RWPE2 (cell line): ENCODE results near the gene FUS.
A peak's percentile ranks its signal among the peaks of the same experiment; 100 is the strongest.
"Not testable (repeated sequence)": the region's sequence is repeated elsewhere in the genome, so short reads cannot be mapped to it uniquely, and the experiment has no call there.

Experiments used
- ATAC-seq: fragments of 200-7000 bp; cut with Tn5 transposase; 3 replicates; pipeline ENCODE4 v1.9.1; 2021; ENCODE audit warnings: low read depth
- DNase-seq: peaks from one replicate; pipeline ENCODE4 v3.0.0-alpha.2; 2020; ENCODE audit warnings: low spot score
- H3K27ac ChIP-seq: fragments of 450-650 bp; 2 replicates; pipeline ENCODE4 v1.5.1; 2017; ENCODE audit warnings: mild to moderate bottlenecking; ENCODE audit not compliant: poor library complexity, severe bottlenecking
- H3K27me3 ChIP-seq: fragments of 250-450 bp; sonication (Bioruptor Pico); 2 replicates; pipeline ENCODE4 v1.5.1; 2021; ENCODE audit warnings: mild to moderate bottlenecking, moderate library complexity; ENCODE audit not compliant: insufficient read depth, poor library complexity, severe bottlenecking
- H3K36me3 ChIP-seq: fragments of 250-450 bp; sonication (Bioruptor Pico); 2 replicates; pipeline ENCODE4 v1.5.1; 2020; ENCODE audit warnings: low read depth, mild to moderate bottlenecking, moderate library complexity
- H3K4me1 ChIP-seq: fragments of 250-450 bp; sonication (Bioruptor Pico); 2 replicates; pipeline ENCODE4 v1.5.1; 2021; ENCODE audit warnings: mild to moderate bottlenecking, moderate library complexity; ENCODE audit not compliant: insufficient read depth, poor library complexity, severe bottlenecking
- H3K4me3 ChIP-seq: fragments of 250-450 bp; sonication (Bioruptor Pico); 2 replicates; pipeline ENCODE4 v1.5.1; 2021; ENCODE audit warnings: mild to moderate bottlenecking, moderate library complexity; ENCODE audit not compliant: severe bottlenecking
- H3K9me3 ChIP-seq: fragments of 250-450 bp; sonication (Bioruptor Pico); 2 replicates; pipeline ENCODE4 v1.5.1; 2021; ENCODE audit warnings: mild to moderate bottlenecking, moderate library complexity; ENCODE audit not compliant: severe bottlenecking
- CTCF ChIP-seq: fragments of 450-650 bp; IDR thresholded peaks from one replicate; pipeline ENCODE4 v1.5.1; 2017; ENCODE audit warnings: mild to moderate bottlenecking, moderate library complexity; ENCODE audit not compliant: poor library complexity, severe bottlenecking

Gene FUS

GRCh38 chr16:31148281-31148728, 31.6 kb upstream of the FUS start:
- ATAC-seq (peak; percentile 51), DNase-seq (no peak)
- H3K27me3 ChIP-seq: no peaks in the 10 kb centered on the region
- no peaks in the 10 kb centered on the region for H3K9me3 ChIP-seq
- TF ChIP-seq CTCF: no peak
- H3K4me1 ChIP-seq: no peaks in the 10 kb centered on the region
- no peaks in the 10 kb centered on the region for H3K36me3 ChIP-seq
- no peak overlapping the region for H3K4me3 ChIP-seq
- no peak overlapping the region for H3K27ac ChIP-seq

GRCh38 chr16:31148896-31149295, 31.0 kb upstream of the FUS start:
- Histone ChIP-seq H3K9me3 (no peaks in the 10 kb centered on the region), H3K4me1 (no peaks in the 10 kb centered on the region), H3K36me3 (no peaks in the 10 kb centered on the region), H3K4me3 (no peak overlapping the region), H3K27ac (no peak overlapping the region), H3K27me3 (no peaks in the 10 kb centered on the region)
- TF ChIP-seq CTCF: no peak
- DNase-seq (no peak), ATAC-seq (no peak)

- DNase-seq (no peak), ATAC-seq (no peak)
- no peaks in the 10 kb centered on the region for H3K4me1 ChIP-seq
- no peaks in the 10 kb centered on the region for H3K9me3 ChIP-seq
- H3K27ac ChIP-seq: no peak overlapping the region
- TF ChIP-seq CTCF: no peak
- no peaks in the 10 kb centered on the region for H3K27me3 ChIP-seq
- H3K36me3 ChIP-seq: no peaks in the 10 kb centered on the region
- no peak overlapping the region for H3K4me3 ChIP-seq
Observed at GRCh38 chr16:31149332-31149731, 30.6 kb upstream of the FUS start.

GRCh38 chr16:31149894-31150890, 29.7 kb upstream of the FUS start, which contains the start of gene PRSS36:
Gene PRSS36, minus strand, starts transcription at chr16:31150066. Its CDS starts 31 bp downstream, at chr16:31150035.
- Histone ChIP-seq H3K4me1 (no peaks in the 10 kb centered on the region), H3K27ac (no peak within 1 kb of the TSS), H3K9me3 (no peaks in the 10 kb centered on the region), H3K27me3 (no peaks in the 10 kb centered on the region), H3K4me3 (no peak within 1 kb of the TSS), H3K36me3 (no peaks in the 10 kb centered on the region)
- no peak for DNase-seq
- TF ChIP-seq CTCF: no peak
- no peak for ATAC-seq

GRCh38 chr16:31150976-31151375, 29.0 kb upstream of the FUS start:
- not testable (repeated sequence) for H3K9me3 ChIP-seq, DNase-seq

More at GRCh38 chr16:31150976-31151375, 29.0 kb upstream of the FUS start:
- H3K4me3 ChIP-seq, H3K27me3 ChIP-seq, H3K36me3 ChIP-seq, H3K27ac ChIP-seq, H3K4me1 ChIP-seq, ATAC-seq: not testable (repeated sequence)
